HG03280 (cell line): ENCODE results near the gene SPRN.

Experiments used
- ATAC-seq: cut with Tn5 transposase; IDR thresholded peaks from one replicate; pipeline ENCODE4 v1.9.1; 2021; ENCODE audit warnings: mild to moderate bottlenecking, moderate library complexity; ENCODE audit not compliant: unreplicated experiment

The SPRN gene

DNA sequence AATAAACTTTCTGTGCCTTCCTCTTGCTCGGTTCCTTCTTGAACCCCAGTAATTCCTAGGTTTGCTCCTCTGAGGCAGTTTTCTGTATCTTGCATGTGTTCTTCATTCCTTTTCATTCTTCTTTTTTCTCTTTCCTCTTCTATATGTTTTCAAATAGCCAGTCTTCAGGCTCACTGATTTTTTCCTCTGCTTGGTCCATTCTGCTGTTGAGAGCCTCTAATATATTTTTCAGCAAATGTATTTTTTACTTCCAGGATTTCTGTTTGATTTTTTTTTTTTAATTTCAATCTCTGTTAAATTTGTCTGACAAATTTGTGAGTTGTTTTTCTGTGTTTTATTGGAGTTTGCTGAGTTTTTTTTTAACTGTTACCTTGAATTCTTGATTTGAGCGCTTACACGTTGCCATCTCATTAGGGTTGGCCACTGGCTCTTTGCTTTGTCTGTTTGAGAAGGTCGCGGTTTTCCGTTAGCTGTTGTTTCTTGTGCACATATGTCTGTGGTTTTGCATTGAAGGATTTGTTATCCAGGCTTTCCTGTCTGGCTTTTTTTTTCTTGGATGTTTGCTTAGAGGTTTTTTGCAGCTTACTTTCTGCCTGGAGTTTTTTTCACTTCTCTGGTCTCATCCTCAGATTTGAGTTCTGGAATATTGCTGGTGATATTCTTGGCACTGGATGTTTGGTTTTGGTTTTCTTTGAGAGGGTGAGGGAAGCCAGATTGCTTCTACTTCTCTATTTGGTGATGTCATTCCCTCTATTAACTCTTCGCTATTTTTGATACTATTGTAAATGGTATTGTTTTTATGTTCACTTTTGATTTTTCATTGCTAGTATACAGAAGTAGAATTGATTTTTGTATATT lies 12.7 kb downstream of the SPRN start:
- ATAC-seq: no peak

DNA sequence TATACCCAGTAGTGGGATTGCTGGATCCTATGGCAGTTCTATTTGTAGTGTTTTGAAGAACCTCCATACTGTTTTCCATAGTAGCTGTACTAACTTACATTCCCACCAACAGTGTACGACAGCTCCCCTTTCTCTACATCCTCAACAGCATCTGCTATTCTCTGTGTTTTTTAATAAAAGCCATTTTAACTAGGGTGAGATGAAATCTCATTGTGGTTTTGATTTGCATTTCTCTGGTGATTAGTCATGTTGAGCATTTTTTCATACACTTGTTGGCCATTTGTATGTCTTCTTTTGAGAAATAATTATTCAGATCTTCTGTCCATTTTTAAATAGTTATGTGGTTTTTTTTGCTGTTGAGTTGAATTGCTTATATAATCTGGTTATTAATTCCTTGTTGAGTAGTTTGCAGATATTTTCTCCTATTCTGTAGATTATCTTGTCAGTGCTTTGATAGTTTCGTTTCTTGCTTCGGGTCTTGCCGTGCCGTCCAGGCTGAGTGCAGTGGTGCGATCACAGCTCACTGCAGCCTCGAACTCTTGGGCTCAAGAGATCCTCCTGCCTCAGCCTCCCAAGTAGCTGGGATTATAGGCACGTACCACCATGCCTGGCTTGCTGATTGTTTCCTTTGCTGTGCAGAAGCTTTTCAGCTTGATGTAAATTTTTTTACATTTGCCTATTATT lies 18.4 kb downstream of the SPRN start:
- peak; percentile 53 for ATAC-seq

DNA sequence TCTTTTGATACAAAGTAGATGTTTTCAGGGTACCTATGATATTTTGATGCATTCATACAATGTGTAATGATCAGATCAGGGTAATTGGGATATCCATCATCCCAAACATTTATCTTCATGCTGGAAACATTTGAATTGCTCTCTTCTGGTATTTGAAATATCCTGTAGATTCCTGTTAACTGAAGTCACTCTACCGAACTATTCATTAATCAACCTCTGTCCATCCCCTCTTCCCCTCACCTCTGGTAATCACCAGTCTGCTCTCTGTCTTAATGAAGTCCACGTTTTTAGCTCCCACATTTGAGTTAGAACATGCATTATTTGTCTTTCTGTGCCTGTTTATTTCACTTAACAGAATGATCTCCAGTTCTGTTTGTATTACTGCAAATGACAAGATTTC lies 19.2 kb downstream of the SPRN start:
- no peak for ATAC-seq

DNA sequence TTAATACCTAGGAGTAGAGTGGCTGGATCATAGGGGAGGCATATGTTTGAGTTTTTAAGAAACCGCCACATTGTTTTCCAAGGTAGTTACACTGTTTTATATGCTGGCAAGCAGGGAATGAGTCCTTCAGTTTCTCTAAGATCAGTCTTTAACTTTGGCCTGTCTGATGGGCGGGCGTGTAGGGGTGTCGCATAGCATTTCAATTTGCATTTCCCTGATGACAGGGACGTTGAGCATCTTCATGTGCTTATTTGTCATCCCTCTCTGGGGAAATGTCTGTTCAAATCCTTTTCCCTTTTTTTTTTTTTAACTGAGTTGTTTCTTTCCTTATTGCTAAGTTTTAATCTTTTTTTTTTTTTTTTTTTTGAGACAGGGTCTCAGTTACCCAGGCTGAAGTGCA lies 20.6 kb downstream of the SPRN start:
- no peak for ATAC-seq

DNA sequence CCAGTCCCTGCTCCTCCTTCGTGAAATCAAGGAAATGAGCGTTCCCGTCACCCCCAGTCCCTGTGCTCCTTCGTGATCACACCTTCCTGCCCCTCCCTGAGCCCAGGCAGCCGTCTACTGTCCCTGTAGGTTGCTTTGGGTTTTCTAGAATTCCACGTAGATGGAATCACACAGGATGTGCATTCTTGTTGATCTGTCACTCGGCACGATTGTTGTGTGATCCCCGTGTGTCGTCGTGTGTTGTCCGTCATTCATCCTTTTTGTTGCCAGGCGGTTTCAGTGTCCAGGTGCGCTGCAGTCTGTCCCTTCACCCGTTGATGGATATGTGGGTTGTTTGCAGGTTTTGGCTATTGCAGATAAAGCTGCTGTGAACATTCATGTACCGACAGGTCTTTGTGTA lies 21.1 kb downstream of the SPRN start:
- ATAC-seq: no peak

DNA sequence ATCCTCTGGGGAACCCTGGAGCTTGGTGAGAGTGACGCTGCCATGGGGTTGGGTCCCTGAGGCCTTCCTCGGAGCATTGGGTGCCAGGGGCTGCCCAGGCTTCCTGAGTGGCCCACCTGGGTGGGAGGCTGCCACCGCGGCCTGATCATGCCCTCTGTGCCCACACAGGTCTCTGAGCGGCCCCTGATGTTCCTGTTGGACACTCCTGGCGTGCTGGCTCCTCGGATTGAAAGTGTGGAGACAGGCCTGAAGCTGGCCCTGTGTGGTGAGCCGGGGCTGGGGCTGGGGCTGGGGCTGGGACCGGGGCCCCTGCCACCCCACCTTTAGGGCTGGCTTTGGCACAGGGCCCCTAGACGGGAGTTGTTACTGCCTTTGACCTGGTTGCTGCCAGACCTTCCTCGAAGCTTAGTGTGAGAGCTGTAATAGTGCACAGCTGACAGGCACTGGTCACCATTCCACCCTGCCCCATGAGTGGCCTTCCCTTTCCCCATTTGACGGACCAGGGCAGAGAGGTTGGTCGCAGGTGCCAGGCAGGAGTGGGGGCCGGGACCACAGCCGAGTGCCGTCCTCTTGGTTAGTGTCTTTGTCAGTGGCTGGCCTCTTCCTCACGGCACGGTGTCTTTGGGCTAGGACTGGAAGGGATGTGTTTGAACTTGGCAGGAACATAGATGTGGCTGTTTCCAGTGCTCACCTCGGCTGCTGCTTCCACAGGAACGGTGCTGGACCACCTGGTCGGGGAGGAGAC lies 22.3 kb downstream of the SPRN start:
- ATAC-seq: no peak

DNA sequence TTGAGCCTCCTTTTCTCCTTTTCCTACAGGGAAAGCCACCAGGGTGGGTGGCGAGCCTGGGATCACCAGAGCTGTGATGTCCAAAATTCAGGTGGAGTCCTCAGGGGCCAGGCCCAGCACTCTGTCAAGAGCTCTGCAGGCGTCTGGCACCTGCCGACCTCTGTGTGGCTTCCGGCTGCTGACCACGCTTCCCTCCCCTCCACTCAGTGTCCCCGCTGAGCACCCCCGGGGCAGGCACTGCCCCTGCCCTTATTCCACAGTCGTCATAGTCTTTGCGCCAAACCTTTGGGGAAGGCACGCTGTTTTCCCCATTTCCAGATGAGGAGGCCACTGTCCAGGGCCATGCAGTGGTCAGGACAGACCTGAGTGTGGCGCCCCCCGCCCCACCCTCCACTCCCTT lies 22.9 kb downstream of the SPRN start:
- peak; percentile 4 for ATAC-seq

DNA sequence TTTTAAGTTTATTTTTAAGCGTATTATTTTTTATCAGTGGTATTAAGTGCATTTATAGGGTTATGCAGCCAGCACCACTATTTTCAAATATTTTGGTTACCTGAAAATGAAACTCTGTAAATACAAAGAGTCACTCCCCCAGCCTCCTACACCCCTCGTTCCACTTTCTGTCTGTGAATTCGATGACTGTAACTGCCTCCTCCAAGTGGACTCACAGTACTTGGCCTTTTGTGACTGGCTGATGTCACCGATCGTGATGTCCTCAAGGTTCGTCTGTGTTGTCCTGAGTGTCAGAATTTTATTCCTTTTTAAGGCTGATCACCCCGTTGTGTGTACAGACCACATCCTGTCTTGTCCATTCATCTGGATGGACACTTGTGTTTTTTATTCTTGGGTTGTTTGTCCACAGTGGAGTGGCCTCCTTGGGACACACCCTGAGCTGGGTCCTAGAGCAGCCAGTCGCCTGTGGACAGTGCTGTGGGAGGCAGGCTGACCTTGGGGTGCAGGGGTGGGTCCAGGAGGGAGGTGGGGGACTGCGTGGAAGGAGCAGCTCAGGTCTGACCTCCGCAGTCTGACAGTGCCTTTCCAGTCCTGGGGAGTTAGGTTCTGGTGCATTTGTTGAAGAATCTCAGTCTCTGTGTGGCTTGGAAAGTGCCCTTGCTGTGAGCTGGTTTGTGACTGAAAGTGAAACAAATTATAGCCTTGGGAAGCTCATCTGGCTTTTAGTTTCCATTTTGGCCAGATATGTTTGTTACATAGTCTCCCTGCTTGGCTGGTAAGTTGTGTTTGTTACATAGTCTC lies 23.6 kb downstream of the SPRN start:
- ATAC-seq: peak; percentile 71

DNA sequence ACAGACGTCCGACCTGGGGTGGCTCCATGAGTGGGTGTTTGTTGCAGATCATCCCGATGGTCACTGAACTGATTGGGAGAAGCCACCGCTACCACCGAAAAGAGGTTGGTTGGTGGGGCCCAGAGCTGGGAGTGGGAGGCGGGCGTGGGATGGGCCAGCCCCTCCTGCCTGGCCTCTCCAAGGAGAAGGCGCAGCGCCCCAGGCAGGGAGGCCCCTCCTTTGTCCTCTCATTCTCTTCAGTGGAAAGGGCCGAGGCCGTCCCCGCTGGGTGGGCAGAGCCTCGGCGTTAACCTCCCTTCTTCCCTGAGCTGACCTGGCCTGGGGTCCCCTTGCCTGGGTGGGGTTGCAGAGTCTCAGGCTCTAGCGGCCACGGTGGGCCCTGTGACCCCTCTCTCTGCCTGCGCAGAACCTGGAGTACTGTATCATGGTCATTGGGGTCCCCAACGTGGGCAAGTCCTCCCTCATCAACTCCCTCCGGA lies 25.3 kb downstream of the SPRN start:
- no peak for ATAC-seq

DNA sequence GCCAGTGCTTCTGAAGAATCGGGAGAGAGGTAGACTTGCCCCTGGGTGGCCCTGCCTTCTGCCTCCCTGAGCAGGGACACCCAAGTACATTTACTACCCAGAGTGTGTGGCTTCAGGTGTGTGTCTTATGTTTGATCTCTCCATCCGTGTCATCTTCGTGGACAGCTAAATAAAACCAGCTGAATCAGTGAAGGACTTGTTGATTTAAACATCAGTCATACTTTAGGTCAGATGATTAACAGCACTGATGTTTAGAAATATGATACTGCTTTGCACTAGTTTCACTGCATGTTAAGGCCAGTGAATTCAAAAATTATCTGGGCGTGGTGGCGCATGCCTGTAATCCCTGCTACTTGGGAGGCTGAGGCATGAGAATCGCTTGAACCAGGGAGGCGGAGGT lies 26.5 kb downstream of the SPRN start:
- no peak for ATAC-seq

DNA sequence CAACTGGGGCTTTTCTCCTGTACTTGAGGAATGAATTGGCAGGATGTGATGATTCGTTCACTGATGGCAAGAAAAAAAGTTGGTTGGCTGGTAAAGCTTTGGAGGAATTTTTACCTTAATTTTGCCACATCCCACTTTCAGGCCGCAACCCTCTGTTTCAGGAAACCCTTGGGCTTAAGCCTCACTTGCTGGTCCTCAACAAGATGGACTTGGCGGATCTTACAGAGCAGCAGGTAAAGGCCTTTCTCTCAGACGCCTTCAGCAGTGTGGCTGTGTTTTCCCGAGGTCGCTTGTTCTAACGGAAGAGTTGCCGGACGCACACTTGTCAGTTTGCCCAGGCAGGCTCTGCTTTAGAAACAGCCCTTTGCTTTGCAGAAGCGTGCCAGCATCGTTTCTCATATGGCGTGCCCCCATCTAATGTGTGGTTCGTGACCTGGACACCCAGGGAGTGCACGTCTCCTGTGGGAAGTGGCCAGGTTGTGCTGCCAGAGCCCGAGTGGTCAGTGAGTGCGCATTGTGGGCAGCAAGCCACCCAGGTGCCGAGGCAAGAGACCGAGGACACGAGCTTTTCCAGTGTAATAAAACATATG lies 28.3 kb downstream of the SPRN start:
- ATAC-seq: no peak

DNA sequence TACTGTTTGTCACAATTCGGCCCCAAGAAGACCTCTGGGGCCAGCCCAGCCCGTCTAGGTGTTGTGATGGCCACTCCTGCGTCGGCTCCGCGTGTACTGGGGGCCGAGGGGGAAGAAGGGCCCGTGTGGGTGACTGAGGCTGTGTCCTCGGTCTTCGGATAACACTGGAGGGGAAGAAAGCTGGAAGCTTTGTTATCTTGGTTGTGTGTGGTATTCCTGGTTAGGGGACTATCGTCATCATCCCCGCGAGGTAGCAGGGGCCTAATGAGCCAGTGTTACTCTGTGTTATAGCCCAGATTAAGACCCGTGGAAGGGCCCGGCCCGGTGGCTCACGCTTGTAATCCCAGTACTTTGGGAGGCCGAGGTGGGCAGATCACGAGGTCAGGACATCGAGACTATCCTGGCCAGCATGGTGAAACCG lies 29.6 kb downstream of the SPRN start:
- peak; percentile 1 for ATAC-seq

DNA sequence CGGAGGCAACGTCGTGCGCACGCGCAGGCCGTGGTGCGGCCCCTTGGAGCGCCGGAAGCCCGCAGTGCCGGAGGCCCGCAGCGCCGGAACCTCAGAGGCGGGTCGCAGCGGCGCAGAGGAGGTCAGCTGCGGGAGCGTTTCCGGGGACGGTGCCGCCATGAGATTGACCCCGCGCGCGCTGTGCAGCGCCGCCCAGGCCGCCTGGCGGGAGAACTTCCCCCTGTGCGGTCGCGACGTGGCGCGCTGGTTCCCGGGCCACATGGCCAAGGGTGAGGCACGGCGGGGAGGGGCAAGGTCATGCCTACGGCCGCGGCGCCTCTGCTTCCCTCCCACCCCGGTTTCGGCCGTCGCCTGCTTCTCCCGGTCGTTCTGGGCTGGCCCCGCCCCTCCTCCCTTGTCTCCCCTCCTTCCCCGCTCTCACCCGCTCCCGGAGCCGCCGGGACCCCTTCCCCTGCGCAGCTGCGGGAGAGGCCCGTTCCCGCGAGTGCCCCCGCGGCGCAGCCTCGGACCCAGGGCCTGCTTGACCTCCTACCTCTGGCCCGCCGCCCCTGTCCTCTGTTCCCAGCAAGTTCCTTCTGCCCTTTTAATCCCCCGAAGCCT lies 30.3 kb downstream of the SPRN start, which contains the start of gene MTG1:
TSS of gene MTG1 (plus strand) at position 94 of the 600 bp plus-strand sequence. CDS start at position 158, 64 bp downstream.
- peak; percentile 71 for ATAC-seq

DNA sequence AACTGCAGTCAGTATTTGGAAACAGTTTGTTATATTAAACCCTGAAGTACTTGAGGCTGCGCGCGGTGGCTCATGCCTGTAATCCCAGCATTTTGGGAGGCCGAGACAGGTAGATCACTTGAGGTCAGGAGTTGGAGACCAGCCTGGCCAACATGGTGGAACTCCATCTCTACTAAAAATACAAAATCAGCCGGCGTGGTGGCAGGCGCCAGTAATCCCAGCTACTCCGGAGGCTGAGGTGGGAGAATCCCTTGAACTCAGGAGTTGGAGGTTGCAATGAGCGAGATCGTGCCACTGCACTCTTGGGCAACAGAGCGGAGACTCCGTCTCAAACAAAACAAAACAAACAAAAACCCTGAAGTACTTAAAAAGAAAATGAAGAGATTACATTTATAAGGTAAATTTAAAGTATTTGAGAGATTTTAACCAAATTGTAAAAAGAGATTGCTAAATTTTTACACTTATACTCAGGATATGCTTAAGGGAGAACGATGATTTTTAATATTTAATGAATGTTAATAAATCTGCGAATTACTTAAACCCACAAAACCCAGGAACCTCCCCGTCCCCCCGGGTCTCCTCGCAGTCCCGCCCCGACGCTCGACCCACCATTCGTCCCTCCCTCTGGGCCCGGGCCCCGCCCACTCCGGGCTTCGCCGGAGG lies 30.9 kb downstream of the SPRN start:
- no peak for ATAC-seq

DNA sequence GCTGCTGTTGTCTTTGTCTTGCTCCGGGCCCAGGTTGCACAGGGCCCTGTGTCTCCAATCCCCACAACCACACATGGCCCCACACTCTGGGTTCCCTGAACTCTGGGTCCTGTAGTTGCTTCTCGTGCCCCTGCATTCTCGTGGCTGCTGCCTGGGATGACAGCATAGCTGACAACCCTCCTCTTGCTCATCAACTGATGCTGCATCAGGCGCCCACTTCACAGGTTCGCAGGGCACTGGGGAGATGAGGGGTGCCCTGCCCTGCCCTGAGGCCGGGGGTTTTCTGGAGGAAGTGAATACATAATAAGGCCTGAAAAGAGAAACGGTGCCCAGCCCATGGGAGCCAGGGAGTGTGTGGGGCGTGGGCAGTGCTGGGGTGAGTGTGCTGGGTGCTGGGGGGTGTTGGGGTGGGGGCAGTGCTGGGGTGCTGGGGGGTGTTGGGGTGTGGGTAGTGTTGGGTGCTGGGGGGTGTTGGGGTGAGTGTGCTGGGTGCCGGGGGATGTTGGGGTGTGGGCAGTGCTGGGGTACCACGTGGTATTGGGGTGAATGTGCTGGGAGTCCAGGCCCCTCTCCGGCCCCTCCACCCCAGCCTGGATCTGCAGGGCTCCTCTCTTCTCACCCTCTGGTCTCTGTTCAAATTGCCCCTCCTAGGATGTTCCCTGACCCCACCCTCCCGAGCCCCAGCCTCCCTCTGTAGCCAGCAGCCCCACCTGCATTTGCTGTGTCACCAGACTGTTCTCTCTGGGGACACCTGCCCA lies 32.5 kb downstream of the SPRN start:
- ATAC-seq: no peak

DNA sequence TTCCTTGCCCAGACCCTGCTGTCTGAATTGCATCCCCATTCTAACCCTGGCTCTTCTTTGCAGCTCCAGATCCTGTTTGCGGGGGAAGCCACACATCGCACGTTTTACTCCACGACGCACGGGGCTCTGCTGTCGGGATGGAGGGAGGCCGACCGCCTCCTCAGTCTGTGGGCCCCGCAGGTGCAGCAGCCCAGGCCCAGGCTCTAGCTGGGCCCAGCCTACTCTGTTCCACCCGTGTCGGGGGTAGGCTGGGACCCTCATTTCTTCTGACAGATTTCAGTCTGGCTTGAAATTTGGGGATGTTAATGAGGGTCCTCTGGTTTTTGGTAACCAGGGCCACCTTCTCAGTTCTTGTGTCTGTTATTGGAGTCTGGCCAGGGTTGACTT lies 33.2 kb downstream of the SPRN start:
- ATAC-seq: no peak

DNA sequence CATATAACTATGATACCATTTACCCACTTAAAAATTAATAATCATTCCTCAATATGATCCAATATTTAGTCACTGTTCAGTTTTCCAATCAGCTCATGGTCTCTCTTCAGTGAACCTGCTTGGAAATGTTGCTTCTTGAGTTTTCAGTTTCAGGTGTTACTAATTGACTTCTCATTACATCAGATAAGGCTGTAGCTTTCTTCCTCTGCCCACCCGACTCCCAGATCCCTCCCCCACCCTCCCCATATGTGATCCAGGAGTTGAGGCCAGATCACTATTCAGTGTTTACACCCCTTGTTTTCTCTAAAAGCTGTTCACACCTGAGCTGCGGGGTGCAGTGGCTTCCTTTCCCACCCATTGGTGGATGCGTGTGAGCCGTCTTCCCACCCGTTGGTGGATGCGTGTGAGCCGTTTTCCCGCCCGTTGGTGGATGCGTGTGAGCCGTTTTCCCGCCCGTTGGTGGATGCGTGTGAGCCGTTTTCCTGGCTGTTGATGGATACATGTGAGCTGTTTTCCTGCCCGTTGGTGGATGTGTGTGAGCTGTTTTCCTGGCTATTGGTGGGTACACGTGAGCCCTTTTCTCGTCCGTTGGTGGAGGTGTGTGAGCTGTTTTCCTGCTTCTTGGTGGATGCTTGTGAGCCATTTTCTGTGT lies 33.7 kb downstream of the SPRN start:
- ATAC-seq: no peak
